ENCODE data around the gene RBMS2. TPM values are rescaled to one million over a fixed set of nuclear protein-coding genes. Genes with fewer than 3 reads are reported as not detected.

RBMS2 gene
- total RNA-seq, 4 donors from 2014 or later = 17.3 to 55.1 (median 25.2) TPM

DNA sequence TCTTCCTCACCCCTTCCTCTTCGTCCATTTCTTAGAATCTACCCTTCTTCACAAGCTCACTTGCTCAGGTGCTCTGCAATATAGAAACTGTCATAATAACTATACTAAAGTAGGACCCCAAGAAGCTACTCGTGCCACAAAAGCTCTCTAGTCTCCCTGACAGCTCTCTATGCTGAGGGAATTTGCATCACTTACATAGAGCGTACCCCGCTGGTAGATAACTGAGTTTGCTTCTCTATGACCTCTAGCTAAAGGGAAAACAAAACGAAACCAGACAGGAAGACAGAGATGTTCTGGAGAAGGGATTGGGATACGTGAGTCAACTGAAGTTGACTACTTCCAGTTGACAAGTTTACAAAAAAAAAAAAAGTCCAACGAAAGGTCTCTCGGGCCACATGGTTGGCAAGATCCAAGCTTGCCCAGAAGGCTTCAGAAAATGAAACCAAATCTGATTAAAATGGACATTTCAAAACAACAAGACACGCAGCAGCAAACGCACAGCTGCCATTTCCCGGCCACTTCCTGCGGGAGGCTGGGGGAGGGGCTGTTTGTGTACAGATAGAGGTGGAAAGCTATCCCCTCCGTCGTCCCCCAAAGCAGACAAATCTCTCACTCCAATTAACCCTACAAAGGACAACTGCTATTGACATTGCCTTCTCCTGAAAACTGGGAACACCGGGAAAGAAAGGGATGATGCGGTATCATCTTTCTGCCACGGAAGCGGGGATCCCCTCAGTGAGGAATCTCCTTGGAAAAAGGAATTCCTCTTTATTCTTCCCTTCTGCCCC is 107.2 kb downstream of the RBMS2 start:
- peak; percentile 79 for DNase-seq
- Histone ChIP-seq H3K27ac (peak overlapping the region; percentile 95 to 99 (median 96)), H3K4me3 (peak overlapping the region; percentile 93 to 98 (median 96)), H3K36me3 (peaks cover 0 to 8% (median 0%) of the 10 kb centered on the region in 4 donors), H3K4me1 (peaks cover 34 to 81% (median 48%) of the 10 kb centered on the region in 4 donors), H3K9me3 (no peaks in the 10 kb centered on the region), H3K27me3 (no peaks in the 10 kb centered on the region)
- intact Hi-C loops (cut with DNase I; ENCODE audit: low total_unique reads) (no loop called here), in situ Hi-C loops (cut with MboI; ENCODE audit: low pct_ligation_motif_present in 1 of 4, low pct_unique_long_range_greater_than_20kb in 1 of 4, low sequenced_read_pairs in 3 of 4) (no loop called here)
- WGBS, 2 donors (ENCODE audit: low coverage in 1 of 2) = 0% methylated on average over 12 to 18 of the region's 18 CpGs
- TF ChIP-seq POLR2A (IDR thresholded peaks at IDR 0.05) (peak; percentile 38), EP300 (IDR thresholded peaks at IDR 0.05; ENCODE audit: low read depth) (no peak), POLR2AphosphoS5 (IDR thresholded peaks at IDR 0.05) (peak; percentile 28 to 39 (median 35))
- TF ChIP-seq, protein P1, sequence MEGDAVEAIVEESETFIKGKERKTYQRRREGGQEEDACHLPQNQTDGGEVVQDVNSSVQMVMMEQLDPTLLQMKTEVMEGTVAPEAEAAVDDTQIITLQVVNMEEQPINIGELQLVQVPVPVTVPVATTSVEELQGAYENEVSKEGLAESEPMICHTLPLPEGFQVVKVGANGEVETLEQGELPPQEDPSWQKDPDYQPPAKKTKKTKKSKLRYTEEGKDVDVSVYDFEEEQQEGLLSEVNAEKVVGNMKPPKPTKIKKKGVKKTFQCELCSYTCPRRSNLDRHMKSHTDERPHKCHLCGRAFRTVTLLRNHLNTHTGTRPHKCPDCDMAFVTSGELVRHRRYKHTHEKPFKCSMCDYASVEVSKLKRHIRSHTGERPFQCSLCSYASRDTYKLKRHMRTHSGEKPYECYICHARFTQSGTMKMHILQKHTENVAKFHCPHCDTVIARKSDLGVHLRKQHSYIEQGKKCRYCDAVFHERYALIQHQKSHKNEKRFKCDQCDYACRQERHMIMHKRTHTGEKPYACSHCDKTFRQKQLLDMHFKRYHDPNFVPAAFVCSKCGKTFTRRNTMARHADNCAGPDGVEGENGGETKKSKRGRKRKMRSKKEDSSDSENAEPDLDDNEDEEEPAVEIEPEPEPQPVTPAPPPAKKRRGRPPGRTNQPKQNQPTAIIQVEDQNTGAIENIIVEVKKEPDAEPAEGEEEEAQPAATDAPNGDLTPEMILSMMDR (IDR thresholded peaks at IDR 0.05) = no peak

GRCh38 chr12:56629459-56630179 is 108.0 kb downstream of the RBMS2 start:
- H3K27me3 ChIP-seq = no peaks in the 10 kb centered on the region
- intact Hi-C loops (cut with DNase I; ENCODE audit: low total_unique reads) (loop anchor here (10.0 kb wide), 1 partner anchor 95 kb away; the partner anchor contains the start of gene NACA), in situ Hi-C loops (cut with MboI; ENCODE audit: low pct_ligation_motif_present in 1 of 4, low pct_unique_long_range_greater_than_20kb in 1 of 4, low sequenced_read_pairs in 3 of 4) (no loop called here)
- peaks cover 35 to 78% (median 51%) of the 10 kb centered on the region in 4 donors for H3K4me1 ChIP-seq
- peak overlapping the region; percentile 93 to 98 (median 96) for H3K4me3 ChIP-seq
- WGBS, 2 donors (ENCODE audit: low coverage in 1 of 2) = 0% methylated on average over 33 of the region's 46 CpGs; no CpG with 5 or more reads in 1 of the 2 donors
- H3K9me3 ChIP-seq = no peaks in the 10 kb centered on the region
- peaks cover 0 to 8% (median 0%) of the 10 kb centered on the region in 4 donors for H3K36me3 ChIP-seq
- DNase-seq = peak; percentile 39
- peak overlapping the region; percentile 95 to 99 (median 96) for H3K27ac ChIP-seq
- TF ChIP-seq POLR2A (IDR thresholded peaks at IDR 0.05) (no peak), EP300 (IDR thresholded peaks at IDR 0.05; ENCODE audit: low read depth) (no peak), POLR2AphosphoS5 (IDR thresholded peaks at IDR 0.05) (no peak)
- TF ChIP-seq, protein P1 (IDR thresholded peaks at IDR 0.05) = no peak

- Histone ChIP-seq H3K36me3 (peaks cover 0 to 8% (median 0%) of the 10 kb centered on the region in 4 donors), H3K9me3 (no peaks in the 10 kb centered on the region), H3K4me3 (peak within 1 kb of the TSS; percentile 93 to 98 (median 96)), H3K27me3 (no peaks in the 10 kb centered on the region), H3K27ac (peak within 1 kb of the TSS; percentile 95 to 99 (median 96)), H3K4me1 (peaks cover 35 to 74% (median 50%) of the 10 kb centered on the region in 4 donors)
- in situ Hi-C loops (cut with MboI; ENCODE audit: low pct_ligation_motif_present in 1 of 4, low pct_unique_long_range_greater_than_20kb in 1 of 4, low sequenced_read_pairs in 3 of 4) (no loop called here), intact Hi-C loops (cut with DNase I; ENCODE audit: low total_unique reads) (loop anchor here (10.0 kb wide), 1 partner anchor 95 kb away; the partner anchor contains the start of gene NACA)
- TF ChIP-seq POLR2A (IDR thresholded peaks at IDR 0.05) (peak; percentile 19), POLR2AphosphoS5 (IDR thresholded peaks at IDR 0.05) (peak; percentile 36 to 42 (median 38))
- TF ChIP-seq, protein P1 (IDR thresholded peaks at IDR 0.05) = no peak
- WGBS, 2 donors (ENCODE audit: low coverage in 1 of 2) = 0% methylated on average over 28 of the region's 31 CpGs; no CpG with 5 or more reads in 1 of the 2 donors
- peak; percentile 93 for DNase-seq
These were observed 108.6 kb downstream of the RBMS2 start, which contains the start of gene BAZ2A for GRCh38 chr12:56630180-56630632. BAZ2A (minus strand) TSS chr12:56630326; CDS start chr12:56617530, 12,796 bp downstream.

Measured in transverse colon (tissue), 4 donors.